ENCODE results near the gene HAP1. TPM values are rescaled to one million over a fixed set of nuclear protein-coding genes. Genes with fewer than 3 reads are reported as not detected.
"Not testable (repeated sequence)": the region's sequence is repeated elsewhere in the genome, so short reads cannot be mapped to it uniquely, and the experiment has no call there.

Gene HAP1
- total and polyA plus RNA-seq, 2 donors (not counting 1 experiment from before 2014, with no cell fraction given), result 0.02 to 0.17 TPM

DNA sequence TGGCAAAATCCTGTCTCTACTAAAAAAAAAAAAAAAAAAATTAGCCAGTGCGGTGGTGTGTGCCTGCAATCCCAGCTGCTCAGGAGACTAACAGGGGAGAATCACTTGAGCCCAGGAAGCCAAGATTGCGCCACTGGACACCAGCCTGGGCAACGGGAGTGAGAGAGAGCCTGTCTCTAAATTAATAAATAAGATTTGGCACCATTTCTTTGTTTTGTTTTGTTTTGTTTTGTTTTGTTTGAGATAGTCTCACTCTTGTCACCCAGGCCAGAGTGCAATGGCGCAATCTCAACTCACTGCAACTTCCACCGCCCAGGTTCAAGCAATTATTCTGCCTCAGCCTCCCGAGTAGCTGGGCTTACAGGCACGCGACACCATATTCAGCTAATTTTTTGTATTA, 31.7 kb downstream of the HAP1 start:
- H3K4me1 ChIP-seq (ENCODE audit: control insufficient read depth, extremely low read depth, insufficient read depth, low read length), result peaks cover 5% of the 10 kb centered on the region
- H3K27ac ChIP-seq (ENCODE audit: insufficient read depth, low read length), result no peak overlapping the region
- H3K4me3 ChIP-seq (replicated peaks in 1 of 4; ENCODE audit: control extremely low read depth in 1 of 4, insufficient read depth in 1 of 4, low read depth in 3 of 4, low read length in 4 of 4), result no peak overlapping the region
- no peaks in the 10 kb centered on the region for H3K79me2 ChIP-seq (ENCODE audit: control insufficient read depth, insufficient read depth, low read length)
- no peak for DNase-seq (ENCODE audit: low read depth in 2 of 2)
- no peaks in the 10 kb centered on the region for H3K36me3 ChIP-seq (ENCODE audit: control insufficient read depth, insufficient read depth, low read length)
- TF ChIP-seq EZH2 (IDR thresholded peaks at IDR 0.05; ENCODE audit: low read length, missing control alignments), result no peak
- TF ChIP-seq, protein P1, sequence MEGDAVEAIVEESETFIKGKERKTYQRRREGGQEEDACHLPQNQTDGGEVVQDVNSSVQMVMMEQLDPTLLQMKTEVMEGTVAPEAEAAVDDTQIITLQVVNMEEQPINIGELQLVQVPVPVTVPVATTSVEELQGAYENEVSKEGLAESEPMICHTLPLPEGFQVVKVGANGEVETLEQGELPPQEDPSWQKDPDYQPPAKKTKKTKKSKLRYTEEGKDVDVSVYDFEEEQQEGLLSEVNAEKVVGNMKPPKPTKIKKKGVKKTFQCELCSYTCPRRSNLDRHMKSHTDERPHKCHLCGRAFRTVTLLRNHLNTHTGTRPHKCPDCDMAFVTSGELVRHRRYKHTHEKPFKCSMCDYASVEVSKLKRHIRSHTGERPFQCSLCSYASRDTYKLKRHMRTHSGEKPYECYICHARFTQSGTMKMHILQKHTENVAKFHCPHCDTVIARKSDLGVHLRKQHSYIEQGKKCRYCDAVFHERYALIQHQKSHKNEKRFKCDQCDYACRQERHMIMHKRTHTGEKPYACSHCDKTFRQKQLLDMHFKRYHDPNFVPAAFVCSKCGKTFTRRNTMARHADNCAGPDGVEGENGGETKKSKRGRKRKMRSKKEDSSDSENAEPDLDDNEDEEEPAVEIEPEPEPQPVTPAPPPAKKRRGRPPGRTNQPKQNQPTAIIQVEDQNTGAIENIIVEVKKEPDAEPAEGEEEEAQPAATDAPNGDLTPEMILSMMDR (conservative IDR thresholded peaks at IDR 0.05 in 1 of 2, IDR thresholded peaks at IDR 0.05 in 1 of 2; ENCODE audit: low read depth in 1 of 2, low read length in 2 of 2), result no peak
- H2AFZ ChIP-seq (ENCODE audit: low read length), result no peak overlapping the region
- no peaks in the 10 kb centered on the region for H3K27me3 ChIP-seq (ENCODE audit: control insufficient read depth, insufficient read depth, low read length)
- no peak overlapping the region for H3K9ac ChIP-seq (ENCODE audit: insufficient read depth, low read length)
- H3K9me3 ChIP-seq (ENCODE audit: control insufficient read depth, insufficient read depth, low read depth, low read length), result no peaks in the 10 kb centered on the region
- no peak overlapping the region for H3K4me2 ChIP-seq (ENCODE audit: extremely low read depth, insufficient read depth, low read length)
- H4K20me1 ChIP-seq (ENCODE audit: control insufficient read depth, extremely low read depth, insufficient read depth, low read length), result no peaks in the 10 kb centered on the region

DNA sequence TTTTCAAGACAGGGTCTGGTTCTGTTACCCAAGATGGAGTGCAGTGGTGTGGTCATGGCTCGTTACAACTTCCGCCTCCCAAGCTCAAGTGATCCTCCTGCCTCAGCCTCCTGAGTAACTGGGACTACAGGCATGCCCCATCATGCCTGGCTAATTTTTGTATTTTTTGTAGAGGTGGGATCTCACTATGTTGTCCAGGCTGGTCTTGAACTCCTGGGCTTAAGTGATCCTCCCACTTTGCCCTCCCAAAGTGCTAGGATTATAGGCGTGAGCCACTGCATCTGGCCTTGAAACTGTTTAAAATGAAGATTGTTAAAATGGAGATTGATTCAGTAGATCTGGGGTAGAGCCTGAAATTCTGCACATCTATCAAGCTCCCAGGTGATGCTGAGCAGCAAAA, 33.6 kb downstream of the HAP1 start:
- H3K4me2 ChIP-seq (ENCODE audit: extremely low read depth, insufficient read depth, low read length); H4K20me1 ChIP-seq (ENCODE audit: control insufficient read depth, extremely low read depth, insufficient read depth, low read length); H3K4me1 ChIP-seq (ENCODE audit: control insufficient read depth, extremely low read depth, insufficient read depth, low read length); H3K79me2 ChIP-seq (ENCODE audit: control insufficient read depth, insufficient read depth, low read length); H2AFZ ChIP-seq (ENCODE audit: low read length); H3K36me3 ChIP-seq (ENCODE audit: control insufficient read depth, insufficient read depth, low read length); H3K27ac ChIP-seq (ENCODE audit: insufficient read depth, low read length); H3K9me3 ChIP-seq (ENCODE audit: control insufficient read depth, insufficient read depth, low read depth, low read length); H3K4me3 ChIP-seq (replicated peaks in 1 of 4; ENCODE audit: control extremely low read depth in 1 of 4, insufficient read depth in 1 of 4, low read depth in 3 of 4, low read length in 4 of 4); DNase-seq (ENCODE audit: low read depth in 2 of 2); H3K9ac ChIP-seq (ENCODE audit: insufficient read depth, low read length); H3K27me3 ChIP-seq (ENCODE audit: control insufficient read depth, insufficient read depth, low read length): not testable (repeated sequence)

DNA sequence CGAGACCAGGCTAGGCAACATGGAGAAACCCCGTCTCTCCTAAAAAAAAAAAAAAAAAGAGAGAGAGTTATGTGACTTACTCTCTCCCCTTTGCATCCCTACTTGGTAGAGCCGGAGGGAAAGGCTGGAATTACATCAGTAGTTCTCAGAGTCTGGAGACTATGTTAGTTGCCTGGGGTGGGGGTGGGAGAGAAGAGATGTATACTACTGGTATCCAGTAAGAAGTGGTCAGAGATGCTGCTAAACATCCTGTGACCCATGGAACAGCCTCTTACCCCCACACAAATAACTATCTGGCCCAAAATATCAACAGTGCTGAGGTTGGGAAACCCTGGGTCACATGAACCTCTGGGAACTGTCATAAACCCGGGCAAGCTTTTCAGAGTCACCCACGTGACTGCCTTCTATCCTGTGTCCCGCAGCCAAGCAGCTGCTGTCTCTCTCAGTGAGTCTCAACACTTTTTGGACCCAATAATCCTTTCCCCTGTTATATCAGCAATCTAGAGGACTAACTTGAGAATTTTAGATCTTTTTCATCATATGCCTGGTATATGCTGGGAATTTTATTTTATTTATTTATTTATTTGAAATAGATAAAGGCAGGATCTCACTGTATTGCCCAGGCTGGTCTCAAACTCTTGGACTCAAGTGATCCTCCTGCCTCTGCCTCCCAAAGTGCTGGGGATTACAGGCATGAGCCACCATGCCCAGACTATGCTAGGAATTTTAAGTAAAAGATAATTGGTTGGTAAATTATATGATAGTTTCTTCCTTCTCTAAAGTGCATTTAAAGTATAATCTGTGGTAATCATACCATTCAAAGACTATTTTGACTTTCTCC, 37.1 kb downstream of the HAP1 start:
- no peak overlapping the region for H3K4me3 ChIP-seq (replicated peaks in 1 of 4; ENCODE audit: control extremely low read depth in 1 of 4, insufficient read depth in 1 of 4, low read depth in 3 of 4, low read length in 4 of 4)
- no peaks in the 10 kb centered on the region for H3K9me3 ChIP-seq (ENCODE audit: control insufficient read depth, insufficient read depth, low read depth, low read length)
- H3K4me2 ChIP-seq (ENCODE audit: extremely low read depth, insufficient read depth, low read length), result no peak overlapping the region
- H3K9ac ChIP-seq (ENCODE audit: insufficient read depth, low read length), result no peak overlapping the region
- H3K36me3 ChIP-seq (ENCODE audit: control insufficient read depth, insufficient read depth, low read length), result peaks cover 5% of the 10 kb centered on the region
- H3K79me2 ChIP-seq (ENCODE audit: control insufficient read depth, insufficient read depth, low read length), result no peaks in the 10 kb centered on the region
- no peak overlapping the region for H3K27ac ChIP-seq (ENCODE audit: insufficient read depth, low read length)
- H2AFZ ChIP-seq (ENCODE audit: low read length), result no peak overlapping the region
- TF ChIP-seq, protein P1 (conservative IDR thresholded peaks at IDR 0.05 in 1 of 2, IDR thresholded peaks at IDR 0.05 in 1 of 2; ENCODE audit: low read depth in 1 of 2, low read length in 2 of 2), result no peak
- TF ChIP-seq EZH2 (IDR thresholded peaks at IDR 0.05; ENCODE audit: low read length, missing control alignments), result no peak
- no peaks in the 10 kb centered on the region for H4K20me1 ChIP-seq (ENCODE audit: control insufficient read depth, extremely low read depth, insufficient read depth, low read length)
- no peaks in the 10 kb centered on the region for H3K27me3 ChIP-seq (ENCODE audit: control insufficient read depth, insufficient read depth, low read length)
- H3K4me1 ChIP-seq (ENCODE audit: control insufficient read depth, extremely low read depth, insufficient read depth, low read length), result peaks cover 3% of the 10 kb centered on the region
- DNase-seq (ENCODE audit: low read depth in 2 of 2), result peak in 1 of 2 donors; percentile 91

Measured in fibroblast of lung (primary cell).